GM10266 (cell line): ENCODE results near the gene ATF2.

Experiments
- DNase-seq: peaks from one replicate; pipeline ENCODE4 v3.0.0; 2012; ENCODE audit errors: extremely low spot score
- TF ChIP-seq, protein P1 (sequence below): IDR thresholded peaks from 2 replicates; pipeline ENCODE4 v1.5.1; 2012; ENCODE audit warnings: mild to moderate bottlenecking, low read depth; ENCODE audit not compliant: control insufficient read depth, insufficient read depth; ENCODE audit errors: missing control alignments

Gene ATF2

DNA sequence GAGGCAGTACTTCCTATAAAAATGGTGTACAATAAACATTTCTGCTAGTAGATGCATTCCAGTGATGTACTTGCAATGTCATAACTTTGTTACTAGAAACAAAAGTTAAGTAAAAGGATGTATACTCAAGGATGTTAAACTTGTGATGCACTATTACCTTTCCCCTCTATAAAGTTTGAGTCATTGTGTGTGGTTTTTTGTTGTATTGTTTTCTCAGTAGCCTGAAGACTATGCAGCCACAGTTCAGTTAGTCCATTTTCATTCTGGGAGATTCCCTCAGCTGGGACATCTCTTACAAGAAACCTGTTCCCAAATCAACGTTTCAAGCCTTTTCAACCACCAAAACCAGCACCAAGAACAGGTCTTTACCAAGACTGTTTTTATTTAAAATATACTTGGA is 7.9 kb upstream of the ATF2 start:
- DNase-seq = no peak
- TF ChIP-seq, protein P1, sequence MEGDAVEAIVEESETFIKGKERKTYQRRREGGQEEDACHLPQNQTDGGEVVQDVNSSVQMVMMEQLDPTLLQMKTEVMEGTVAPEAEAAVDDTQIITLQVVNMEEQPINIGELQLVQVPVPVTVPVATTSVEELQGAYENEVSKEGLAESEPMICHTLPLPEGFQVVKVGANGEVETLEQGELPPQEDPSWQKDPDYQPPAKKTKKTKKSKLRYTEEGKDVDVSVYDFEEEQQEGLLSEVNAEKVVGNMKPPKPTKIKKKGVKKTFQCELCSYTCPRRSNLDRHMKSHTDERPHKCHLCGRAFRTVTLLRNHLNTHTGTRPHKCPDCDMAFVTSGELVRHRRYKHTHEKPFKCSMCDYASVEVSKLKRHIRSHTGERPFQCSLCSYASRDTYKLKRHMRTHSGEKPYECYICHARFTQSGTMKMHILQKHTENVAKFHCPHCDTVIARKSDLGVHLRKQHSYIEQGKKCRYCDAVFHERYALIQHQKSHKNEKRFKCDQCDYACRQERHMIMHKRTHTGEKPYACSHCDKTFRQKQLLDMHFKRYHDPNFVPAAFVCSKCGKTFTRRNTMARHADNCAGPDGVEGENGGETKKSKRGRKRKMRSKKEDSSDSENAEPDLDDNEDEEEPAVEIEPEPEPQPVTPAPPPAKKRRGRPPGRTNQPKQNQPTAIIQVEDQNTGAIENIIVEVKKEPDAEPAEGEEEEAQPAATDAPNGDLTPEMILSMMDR = no peak

DNA sequence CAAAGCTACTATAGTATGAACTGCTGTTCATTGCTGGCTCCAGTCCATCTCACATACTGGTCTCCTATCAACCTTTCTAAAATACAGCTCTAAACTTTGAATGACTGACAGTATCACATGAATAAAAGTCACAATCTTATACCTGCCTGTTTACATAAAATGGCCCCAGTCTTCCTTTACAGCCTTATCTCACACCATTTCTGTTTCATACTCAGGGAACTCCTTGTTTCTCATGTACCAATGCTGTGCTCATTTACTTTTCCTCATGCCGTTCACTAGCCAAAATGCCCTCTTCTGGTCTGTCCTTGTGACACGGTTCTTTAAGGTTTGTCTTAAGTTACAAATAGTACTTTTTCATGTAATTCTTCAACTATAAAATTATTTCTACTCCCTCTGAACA is 7.3 kb upstream of the ATF2 start:
- DNase-seq = no peak
- TF ChIP-seq, protein P1 = no peak

DNA sequence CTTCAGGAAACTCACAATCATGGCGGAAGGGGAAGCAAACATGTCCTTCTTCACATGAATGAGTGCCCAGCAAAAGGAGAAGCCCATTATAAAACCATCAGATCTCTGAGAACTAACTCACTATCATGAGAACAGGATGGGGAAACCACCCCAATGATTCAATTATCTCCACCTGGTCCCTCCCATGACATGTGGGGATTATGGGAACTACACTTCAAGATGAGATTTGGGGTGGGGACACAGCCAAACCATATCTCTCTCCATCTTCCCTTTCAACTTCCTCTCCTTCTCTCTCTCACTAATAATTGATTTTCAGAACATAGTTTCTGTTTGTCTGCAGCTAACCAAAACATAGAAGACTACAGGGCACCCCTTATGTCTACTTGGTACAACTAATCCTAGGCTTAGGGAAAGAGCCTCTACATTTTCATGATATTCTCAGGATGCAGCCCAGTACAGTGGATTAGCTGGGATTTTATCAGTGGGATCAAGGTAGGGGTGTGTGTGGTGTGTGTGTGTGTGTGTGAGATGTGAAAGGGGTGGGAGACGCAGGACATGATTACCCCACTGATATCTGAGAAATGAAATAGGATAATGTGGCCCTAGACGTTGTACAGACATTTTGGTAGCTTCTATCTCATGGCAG is 2.8 kb upstream of the ATF2 start:
- DNase-seq = no peak
- TF ChIP-seq, protein P1 = no peak

DNA sequence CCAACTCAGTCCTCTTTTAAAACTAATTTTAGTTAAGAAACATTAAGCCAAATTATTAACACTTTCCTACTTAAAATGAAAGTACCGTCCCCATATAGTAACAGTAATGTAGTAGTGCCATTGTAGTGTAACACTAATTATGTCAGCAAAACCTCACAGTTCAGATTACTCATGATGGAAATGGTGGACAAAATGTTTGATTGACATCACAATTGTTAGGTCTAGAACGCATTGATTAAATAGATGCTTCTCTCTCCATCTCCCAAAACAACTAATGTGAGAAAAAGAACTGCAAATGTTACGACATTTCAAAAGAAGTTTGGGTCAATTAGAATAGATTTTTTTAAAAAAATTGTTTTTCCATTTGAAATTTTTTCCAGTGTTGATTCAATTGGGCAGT is 1.2 kb upstream of the ATF2 start:
- TF ChIP-seq, protein P1 = no peak

DNA sequence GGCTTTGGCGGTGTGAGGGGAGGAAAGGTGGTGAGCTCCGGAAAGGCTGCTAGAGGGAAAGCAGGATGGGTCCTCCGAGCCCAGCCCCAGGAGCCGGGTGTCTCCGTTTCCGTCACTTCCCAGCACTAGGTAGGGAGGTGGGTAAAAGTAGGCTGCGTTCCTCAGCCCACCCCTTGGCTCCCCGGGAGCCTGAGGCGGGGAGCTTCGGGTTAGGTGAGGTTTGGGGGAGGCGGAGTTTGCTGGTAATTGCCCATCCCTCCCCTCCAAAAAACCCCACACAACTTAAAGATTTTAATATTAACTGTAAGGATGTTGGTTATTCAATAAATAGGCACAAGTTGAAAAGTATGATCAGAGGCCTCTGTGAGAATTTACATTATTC is 552 bp upstream of the ATF2 start:
- TF ChIP-seq, protein P1 = no peak
- DNase-seq = peak; percentile 20

More for the DNA sequence above, 1.2 kb upstream of the ATF2 start:
- DNase-seq = no peak

DNA sequence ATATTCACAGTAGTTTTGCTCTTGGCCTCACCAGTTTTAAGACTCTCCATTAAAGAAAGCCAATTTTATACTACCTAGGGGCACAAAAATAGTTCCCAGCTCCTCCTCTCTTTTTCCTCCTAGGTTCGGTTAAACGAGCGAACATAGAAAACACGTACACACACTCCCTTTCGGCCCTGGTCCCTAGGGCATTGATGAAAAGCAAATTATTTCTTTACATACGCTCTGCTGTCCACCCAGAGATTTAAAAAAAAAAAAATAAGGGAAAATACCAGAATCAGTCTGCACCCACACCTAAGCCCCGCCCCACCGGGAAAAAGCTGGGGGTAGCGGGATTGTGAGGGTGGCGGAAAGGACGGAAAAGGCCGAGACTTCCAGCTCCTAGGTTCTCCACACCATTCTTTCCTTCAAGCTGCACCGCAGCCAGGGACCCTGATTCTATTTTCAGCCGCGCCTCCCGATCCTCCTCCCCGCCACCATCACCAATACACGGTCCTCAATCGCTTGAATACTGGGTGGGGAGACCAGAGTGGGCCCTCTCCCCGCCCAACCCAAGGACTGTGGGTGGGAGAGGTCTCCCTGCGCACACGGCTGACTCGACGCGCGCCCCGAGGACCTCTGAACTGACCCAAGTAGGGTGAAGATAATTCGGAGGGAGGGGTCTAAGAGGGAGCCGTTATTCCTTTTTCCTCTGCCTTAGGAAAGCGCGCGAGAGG is 769 bp downstream of the ATF2 start:
- DNase-seq = peak; percentile 18
- TF ChIP-seq, protein P1 = no peak

DNA sequence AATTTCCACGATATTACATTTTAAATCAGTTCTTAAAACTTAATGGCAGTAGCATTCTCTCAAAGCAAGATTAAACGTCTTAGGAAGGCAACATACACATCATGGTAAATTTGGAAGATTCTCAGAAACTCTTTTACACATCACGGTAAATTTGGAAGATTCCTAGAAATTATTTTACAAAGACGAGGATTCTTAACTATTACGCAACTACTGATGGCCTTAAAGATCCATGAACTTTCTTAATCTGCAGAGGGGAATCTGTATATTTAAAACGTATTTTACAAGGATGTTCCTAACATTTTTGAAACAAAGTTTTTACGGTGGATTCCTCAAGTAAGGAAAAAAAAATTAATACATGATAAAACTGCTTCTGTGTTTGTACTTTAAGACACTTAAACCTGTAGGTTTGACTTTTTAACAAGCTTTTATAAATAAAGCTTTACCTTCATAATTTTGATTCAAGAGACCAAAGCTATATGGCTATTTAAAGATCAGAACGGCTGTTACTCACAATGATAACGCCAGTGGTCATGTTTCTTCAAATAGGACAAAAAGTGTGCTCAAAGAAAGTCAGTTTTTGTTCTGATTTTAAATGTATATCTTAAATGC is 1.7 kb downstream of the ATF2 start:
- TF ChIP-seq, protein P1 = no peak
- DNase-seq = no peak
